ENCODE measurements around the gene RAE1.

The RAE1 gene

DNA sequence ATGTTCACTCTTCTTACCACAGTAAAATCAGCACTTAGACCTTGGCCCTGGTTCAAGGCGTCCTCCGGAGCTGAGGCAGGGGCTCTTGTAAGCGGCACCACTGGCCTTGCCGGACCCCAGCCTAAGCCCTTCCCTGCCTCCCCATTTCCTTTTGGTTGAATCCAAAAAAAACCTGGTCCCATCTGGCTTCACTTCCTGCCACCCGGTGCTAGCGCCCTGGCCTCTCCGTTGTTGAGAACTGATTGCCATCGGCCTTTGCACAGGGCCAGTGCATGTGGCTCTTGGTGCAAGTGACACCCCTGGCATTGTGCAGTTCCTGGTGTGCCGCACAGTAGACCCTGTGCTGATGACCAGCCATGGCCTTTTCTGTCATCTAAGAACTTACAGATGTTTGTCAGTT, 21.1 kb downstream of the RAE1 start:
- Histone ChIP-seq H3K4me3 (no peak overlapping the region), H3K36me3 (ENCODE audit: insufficient read depth, low read length) (peaks cover 98% of the 10 kb centered on the region), H3K9ac (ENCODE audit: insufficient read length) (no peak overlapping the region), H3K9me3 (ENCODE audit: low read depth, low read length) (no peaks in the 10 kb centered on the region), H3K27ac (no peak overlapping the region)
- DNase-seq (ENCODE audit: low read depth, low spot score) = no peak
- TF ChIP-seq EZH2 (IDR thresholded peaks at IDR 0.05) (no peak), POLR2AphosphoS5 (IDR thresholded peaks at IDR 0.05; ENCODE audit: borderline replicate concordance, low read depth, low read length) (no peak), FOXP2 (optimal IDR thresholded peaks at IDR 0.05; ENCODE audit: control extremely low read depth, extremely low read length, insufficient read depth) (no peak)

GRCh38 chr20:57372581-57373350, 21.7 kb downstream of the RAE1 start:
- no peak overlapping the region for H3K4me3 ChIP-seq
- no peak overlapping the region for H3K27ac ChIP-seq
- no peaks in the 10 kb centered on the region for H3K9me3 ChIP-seq (ENCODE audit: low read depth, low read length)
- H3K9ac ChIP-seq (ENCODE audit: insufficient read length) = no peak overlapping the region
- H3K36me3 ChIP-seq (ENCODE audit: insufficient read depth, low read length) = peaks cover 98% of the 10 kb centered on the region
- no peak for DNase-seq (ENCODE audit: low read depth, low spot score)
- TF ChIP-seq FOXP2 (optimal IDR thresholded peaks at IDR 0.05; ENCODE audit: control extremely low read depth, extremely low read length, insufficient read depth) (no peak), EZH2 (IDR thresholded peaks at IDR 0.05) (no peak), POLR2AphosphoS5 (IDR thresholded peaks at IDR 0.05; ENCODE audit: borderline replicate concordance, low read depth, low read length) (no peak)

DNA sequence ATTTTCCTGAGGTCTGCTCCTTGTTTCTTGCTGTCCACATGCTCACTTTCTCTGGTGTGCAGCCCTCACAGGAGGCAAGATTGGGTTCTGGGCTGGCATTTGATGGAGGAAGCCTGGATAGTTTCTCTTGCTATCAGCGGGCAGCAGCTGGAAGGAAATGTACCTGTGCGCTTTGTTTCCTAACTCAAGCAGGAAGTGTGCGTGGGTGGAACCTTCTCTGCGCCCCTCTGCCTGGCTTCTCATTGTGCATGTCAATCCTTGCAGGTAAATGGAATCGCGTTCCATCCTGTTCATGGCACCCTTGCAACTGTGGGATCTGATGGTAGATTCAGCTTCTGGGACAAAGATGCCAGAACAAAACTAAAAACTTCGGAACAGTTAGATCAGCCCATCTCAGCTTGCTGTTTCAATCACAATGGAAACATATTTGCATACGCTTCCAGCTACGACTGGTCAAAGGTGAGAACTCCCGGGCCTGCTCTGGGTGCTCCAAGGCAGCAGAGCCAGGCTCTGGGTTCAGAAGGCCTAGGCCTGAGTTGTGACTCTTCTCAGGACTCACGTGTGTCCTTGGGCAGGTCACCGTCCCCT, 23.4 kb downstream of the RAE1 start:
- TF ChIP-seq EZH2 (IDR thresholded peaks at IDR 0.05) = no peak
- TF ChIP-seq POLR2AphosphoS5 (IDR thresholded peaks at IDR 0.05; ENCODE audit: borderline replicate concordance, low read depth, low read length) = no peak
- no peak for TF ChIP-seq FOXP2 (optimal IDR thresholded peaks at IDR 0.05; ENCODE audit: control extremely low read depth, extremely low read length, insufficient read depth)
- Histone ChIP-seq H3K9me3 (ENCODE audit: low read depth, low read length) (no peaks in the 10 kb centered on the region), H3K9ac (ENCODE audit: insufficient read length) (no peak overlapping the region), H3K36me3 (ENCODE audit: insufficient read depth, low read length) (peaks cover 92% of the 10 kb centered on the region), H3K27ac (no peak overlapping the region), H3K4me3 (no peak overlapping the region)
- no peak for DNase-seq (ENCODE audit: low read depth, low spot score)

DNA sequence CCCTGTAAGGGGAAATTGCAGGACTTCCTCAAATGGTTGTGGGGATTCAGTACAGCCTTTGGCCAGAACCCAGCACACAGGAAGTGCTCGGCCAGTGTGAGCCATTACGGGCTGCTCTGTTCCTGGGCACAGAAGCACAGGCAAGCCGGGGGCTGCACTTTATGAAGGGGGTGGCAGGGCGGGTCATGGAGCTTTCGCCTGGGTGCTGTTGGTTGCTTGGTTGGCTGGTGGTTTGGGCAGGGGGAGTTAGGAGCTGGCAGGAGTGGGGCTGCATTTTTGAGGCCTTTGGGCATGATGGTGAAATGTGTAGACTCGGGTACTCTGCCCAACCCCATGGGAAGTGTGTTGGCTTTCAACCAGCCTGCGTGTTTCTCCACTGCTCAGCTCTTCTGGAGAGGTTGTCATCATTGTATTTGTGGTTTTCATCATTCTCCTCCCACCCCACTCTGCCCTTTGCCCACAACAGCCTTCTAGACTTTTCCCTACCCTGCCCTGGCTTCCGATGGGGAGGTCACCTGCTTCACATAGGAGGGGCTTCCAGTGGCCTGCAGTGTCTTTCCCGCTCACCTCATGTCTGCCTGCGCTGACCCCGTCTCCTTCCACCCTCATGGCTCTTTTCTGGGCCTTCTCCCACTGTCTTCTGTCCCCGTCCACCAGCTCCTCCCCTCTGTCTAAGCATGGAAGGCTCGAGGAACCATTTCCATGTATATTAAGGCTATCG, 24.0 kb downstream of the RAE1 start:
- H3K9me3 ChIP-seq (ENCODE audit: low read depth, low read length) = no peaks in the 10 kb centered on the region
- no peak overlapping the region for H3K9ac ChIP-seq (ENCODE audit: insufficient read length)
- peaks cover 85% of the 10 kb centered on the region for H3K36me3 ChIP-seq (ENCODE audit: insufficient read depth, low read length)
- TF ChIP-seq POLR2AphosphoS5 (IDR thresholded peaks at IDR 0.05; ENCODE audit: borderline replicate concordance, low read depth, low read length) (no peak), EZH2 (IDR thresholded peaks at IDR 0.05) (no peak), FOXP2 (optimal IDR thresholded peaks at IDR 0.05; ENCODE audit: control extremely low read depth, extremely low read length, insufficient read depth) (no peak)
- DNase-seq (ENCODE audit: low read depth, low spot score) = no peak
- no peak overlapping the region for H3K27ac ChIP-seq
- H3K4me3 ChIP-seq = no peak overlapping the region

DNA sequence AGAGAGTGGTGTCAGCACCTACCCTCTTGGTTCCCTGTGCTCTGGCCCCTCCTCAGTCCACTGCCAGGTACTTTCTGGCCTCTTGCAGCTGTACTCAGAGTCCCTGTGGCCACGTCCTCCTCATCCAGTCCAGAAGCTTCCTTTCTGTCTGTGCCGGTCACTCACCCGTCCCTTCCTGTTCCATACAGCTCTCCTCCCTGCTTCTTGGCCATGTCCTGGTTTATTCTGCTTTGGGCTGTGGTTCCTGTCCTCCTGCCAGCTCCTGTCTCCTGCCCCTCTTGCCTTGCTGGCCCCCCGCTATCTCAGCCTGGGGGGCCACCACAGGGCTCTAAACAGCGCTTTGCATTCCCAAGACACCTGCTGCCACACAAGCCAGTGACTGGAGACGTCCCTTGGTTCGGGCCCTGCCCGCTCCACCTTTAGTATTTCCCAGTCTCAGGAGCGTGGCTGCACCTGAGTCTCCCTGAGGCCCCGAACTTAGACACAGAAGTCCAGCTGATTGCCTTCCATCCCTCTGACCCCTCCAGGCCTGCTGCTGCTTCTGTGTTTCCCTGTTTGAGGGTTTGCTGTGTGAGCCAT, 24.7 kb downstream of the RAE1 start:
- peaks cover 79% of the 10 kb centered on the region for H3K36me3 ChIP-seq (ENCODE audit: insufficient read depth, low read length)
- TF ChIP-seq FOXP2 (optimal IDR thresholded peaks at IDR 0.05; ENCODE audit: control extremely low read depth, extremely low read length, insufficient read depth) (no peak), POLR2AphosphoS5 (IDR thresholded peaks at IDR 0.05; ENCODE audit: borderline replicate concordance, low read depth, low read length) (no peak), EZH2 (IDR thresholded peaks at IDR 0.05) (no peak)
- no peak overlapping the region for H3K9ac ChIP-seq (ENCODE audit: insufficient read length)
- H3K27ac ChIP-seq = no peak overlapping the region
- no peak for DNase-seq (ENCODE audit: low read depth, low spot score)
- H3K9me3 ChIP-seq (ENCODE audit: low read depth, low read length) = no peaks in the 10 kb centered on the region
- H3K4me3 ChIP-seq = no peak overlapping the region

- Histone ChIP-seq H3K4me3 (no peak overlapping the region), H3K27ac (no peak overlapping the region), H3K9ac (ENCODE audit: insufficient read length) (no peak overlapping the region), H3K9me3 (ENCODE audit: low read depth, low read length) (no peaks in the 10 kb centered on the region), H3K36me3 (ENCODE audit: insufficient read depth, low read length) (peaks cover 66% of the 10 kb centered on the region)
- no peak for DNase-seq (ENCODE audit: low read depth, low spot score)
- TF ChIP-seq EZH2 (IDR thresholded peaks at IDR 0.05) (no peak), POLR2AphosphoS5 (IDR thresholded peaks at IDR 0.05; ENCODE audit: borderline replicate concordance, low read depth, low read length) (no peak), FOXP2 (optimal IDR thresholded peaks at IDR 0.05; ENCODE audit: control extremely low read depth, extremely low read length, insufficient read depth) (no peak)
Measured at GRCh38 chr20:57377350-57377749, 26.3 kb downstream of the RAE1 start.

- TF ChIP-seq EZH2 (IDR thresholded peaks at IDR 0.05) (no peak), FOXP2 (optimal IDR thresholded peaks at IDR 0.05; ENCODE audit: control extremely low read depth, extremely low read length, insufficient read depth) (no peak), POLR2AphosphoS5 (IDR thresholded peaks at IDR 0.05; ENCODE audit: borderline replicate concordance, low read depth, low read length) (no peak)
- Histone ChIP-seq H3K9ac (ENCODE audit: insufficient read length) (no peak overlapping the region), H3K9me3 (ENCODE audit: low read depth, low read length) (no peaks in the 10 kb centered on the region), H3K4me3 (no peak overlapping the region), H3K27ac (no peak overlapping the region), H3K36me3 (ENCODE audit: insufficient read depth, low read length) (peaks cover 60% of the 10 kb centered on the region)
- DNase-seq (ENCODE audit: low read depth, low spot score) = no peak
Measured at GRCh38 chr20:57378107-57378506, 27.1 kb downstream of the RAE1 start.

DNA sequence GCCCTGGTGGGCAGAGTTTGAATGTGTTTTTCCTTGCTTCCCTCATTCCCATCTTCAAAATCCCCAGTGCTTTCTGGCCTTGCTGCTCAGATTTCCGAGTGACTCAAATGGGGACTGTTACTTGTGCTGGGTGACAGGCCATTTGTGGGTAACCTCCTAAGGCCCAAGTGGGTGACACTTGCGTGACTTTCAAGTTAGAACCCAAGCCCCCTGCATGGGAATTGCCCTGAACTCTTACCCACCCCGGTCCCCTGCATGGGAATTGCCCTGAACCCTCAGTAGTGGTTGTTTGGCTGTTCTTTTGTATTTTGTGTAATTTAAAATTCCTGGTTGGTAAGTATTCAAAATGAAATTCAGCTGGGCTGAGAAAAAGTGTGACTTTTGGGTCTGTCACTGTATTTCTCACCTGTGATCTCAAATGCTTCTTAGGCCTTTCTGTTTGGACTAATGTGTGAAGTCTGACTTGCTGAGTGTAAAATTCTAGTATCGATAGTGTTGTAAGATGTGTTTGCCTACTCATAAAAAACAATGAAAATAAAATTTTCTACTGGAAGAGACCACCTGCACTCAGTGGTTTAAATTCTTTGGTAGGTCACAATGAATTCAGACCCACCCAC, 27.7 kb downstream of the RAE1 start:
- no peaks in the 10 kb centered on the region for H3K9me3 ChIP-seq (ENCODE audit: low read depth, low read length)
- H3K4me3 ChIP-seq = no peak overlapping the region
- no peak overlapping the region for H3K9ac ChIP-seq (ENCODE audit: insufficient read length)
- no peak overlapping the region for H3K27ac ChIP-seq
- DNase-seq (ENCODE audit: low read depth, low spot score) = no peak
- H3K36me3 ChIP-seq (ENCODE audit: insufficient read depth, low read length) = peaks cover 53% of the 10 kb centered on the region
- no peak for TF ChIP-seq POLR2AphosphoS5 (IDR thresholded peaks at IDR 0.05; ENCODE audit: borderline replicate concordance, low read depth, low read length)
- TF ChIP-seq FOXP2 (optimal IDR thresholded peaks at IDR 0.05; ENCODE audit: control extremely low read depth, extremely low read length, insufficient read depth) = no peak
- no peak for TF ChIP-seq EZH2 (IDR thresholded peaks at IDR 0.05)
